K562 (cell line): ENCODE measurements around the gene NEK4. TPM values are rescaled to one million over a fixed set of nuclear protein-coding genes. Genes with fewer than 3 reads are reported as not detected.

Experiments used
- CBFA2T2 ChIP-seq: fragments of 450-650 bp; conservative IDR thresholded peaks from 2 replicates; pipeline ENCODE4 v1.6.1; 2017; ENCODE audit warnings: mild to moderate bottlenecking
- KDM4B ChIP-seq, 2 experiments: fragments of 450-650 bp in 1 of 2; sonication (generic) in 1 of 2; IDR thresholded peaks; 2 replicates each; pipeline ENCODE4 v1.6.1; 2016 to 2017; ENCODE audit warnings: borderline replicate concordance in 2 of 2, antibody characterized with exemption in 1 of 2, low read depth in 1 of 2, mild to moderate bottlenecking in 1 of 2
- MTA3 ChIP-seq: fragments of 450-650 bp; formaldehyde crosslinking; IDR thresholded peaks from 2 replicates; pipeline ENCODE4 v1.6.1; 2017; ENCODE audit warnings: mild to moderate bottlenecking, borderline replicate concordance
- MTF1 ChIP-seq: fragments of 250-450 bp; sonication (Bioruptor Pico); IDR thresholded peaks from 2 replicates; pipeline ENCODE4 v1.9.0; 2021; ENCODE audit warnings: moderate library complexity, mild to moderate bottlenecking, inconsistent platforms, borderline replicate concordance
- POLR2AphosphoS5 ChIP-seq: IDR thresholded peaks from 2 replicates; pipeline ENCODE4 v1.6.1; 2011; ENCODE audit warnings: mild to moderate bottlenecking, low read depth, low read length, moderate library complexity; ENCODE audit not compliant: control insufficient read depth, insufficient read depth
- SIX5 ChIP-seq, 2 experiments: IDR thresholded peaks; 2 replicates each; pipeline ENCODE4 v1.6.1; 2011; ENCODE audit warnings: low read length in 2 of 2, borderline replicate concordance in 1 of 2, low read depth in 1 of 2, mild to moderate bottlenecking in 1 of 2, moderate library complexity in 1 of 2; ENCODE audit not compliant: insufficient read depth in 1 of 2
- ZNF584 ChIP-seq: fragments of 200-800 bp; sonication (Bioruptor generic); IDR thresholded peaks from 2 replicates; pipeline ENCODE4 v1.6.1; 2016; ENCODE audit warnings: low read depth, mild to moderate bottlenecking, missing genetic modification characterization, missing compliant biosample characterization
- polyA plus RNA-seq, 8 experiments: library from polyadenylated mRNA; depleted of rRNA in 4 of 8; stranded (reverse) in 5 of 8; unstranded in 3 of 8; fragments of >200 nt; fragmentation: Nextera tagmentation in 2 of 8; fragmentation: Illumina TruSeq in 1 of 8; extraction: Ambion mirVana in 2 of 8; extraction: Trizol in 1 of 8; gene quantifications; 2 replicates each; pipeline versions ENCODE4 v1.2.1 to v1.2.3, GENCODE V29; 2011 to 2014; ENCODE audit warnings: inconsistent platforms in 1 of 8, missing spikeins in 1 of 8
- total RNA-seq, 7 experiments: library from RNA; depleted of rRNA in 6 of 7; stranded (reverse); fragments of >200 nt in 6 of 7; fragmentation: Illumina TruSeq in 2 of 7; extraction: Trizol in 2 of 7; gene quantifications; 2 replicates each; pipeline versions ENCODE4 v1.2.1 to v1.2.3, GENCODE V29; 2011 to 2021; ENCODE audit warnings: low replicate concordance in 1 of 7
- TF ChIP-seq, protein P1 (sequence below): fragments of 250-450 bp; sonication (Bioruptor Pico); IDR thresholded peaks from 2 replicates; pipeline ENCODE4 v1.9.0; 2021; ENCODE audit warnings: mild to moderate bottlenecking, inconsistent platforms
- TF ChIP-seq, protein P2 (sequence below): fragments of 450-650 bp; IDR thresholded peaks from 2 replicates; pipeline ENCODE4 v1.6.1; 2016; ENCODE audit warnings: borderline replicate concordance

The NEK4 gene
- total and polyA plus RNA-seq, 9 of the 15 experiments (the other 6 are each of a cell fraction or from before 2014, with no cell fraction given), result 5.8 to 23.1 (median 16.6) TPM

DNA sequence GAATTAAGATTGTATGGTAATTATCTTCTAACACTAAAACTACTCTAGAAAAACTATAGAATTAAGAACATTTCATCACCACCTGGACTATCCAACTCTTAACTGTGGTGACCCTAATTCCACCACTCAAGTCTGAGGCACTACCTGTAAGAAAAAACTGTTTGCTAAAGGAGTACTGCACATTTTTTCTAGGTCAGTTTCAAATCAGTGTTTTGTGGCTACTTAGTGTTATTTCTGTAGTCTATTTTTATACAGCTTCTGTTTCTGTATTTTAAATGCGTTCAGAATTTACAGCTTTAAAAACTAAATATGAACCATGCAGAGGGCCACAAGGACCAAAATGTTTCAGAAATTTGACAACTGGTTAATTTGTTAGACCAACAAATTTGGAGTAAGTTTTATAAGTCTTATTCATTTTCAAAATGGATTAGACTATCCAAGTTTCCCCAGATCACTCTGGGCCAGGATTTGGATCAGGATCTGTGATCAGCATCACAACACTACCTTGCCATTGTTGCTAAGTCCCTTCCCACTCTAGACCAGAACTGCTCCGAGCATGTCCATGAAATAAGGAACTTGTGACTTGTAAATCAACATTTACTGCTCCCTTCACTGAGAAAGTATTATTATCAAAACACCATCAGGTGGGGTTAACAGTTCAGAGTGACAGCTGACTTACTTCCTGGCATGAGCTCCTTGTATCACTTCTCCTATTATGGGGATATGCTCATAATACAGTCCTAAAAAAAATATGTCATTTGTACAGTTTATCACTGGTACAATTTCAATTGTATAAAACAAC, 73.7 kb downstream of the NEK4 start (continued):
- TF ChIP-seq, protein P1, sequence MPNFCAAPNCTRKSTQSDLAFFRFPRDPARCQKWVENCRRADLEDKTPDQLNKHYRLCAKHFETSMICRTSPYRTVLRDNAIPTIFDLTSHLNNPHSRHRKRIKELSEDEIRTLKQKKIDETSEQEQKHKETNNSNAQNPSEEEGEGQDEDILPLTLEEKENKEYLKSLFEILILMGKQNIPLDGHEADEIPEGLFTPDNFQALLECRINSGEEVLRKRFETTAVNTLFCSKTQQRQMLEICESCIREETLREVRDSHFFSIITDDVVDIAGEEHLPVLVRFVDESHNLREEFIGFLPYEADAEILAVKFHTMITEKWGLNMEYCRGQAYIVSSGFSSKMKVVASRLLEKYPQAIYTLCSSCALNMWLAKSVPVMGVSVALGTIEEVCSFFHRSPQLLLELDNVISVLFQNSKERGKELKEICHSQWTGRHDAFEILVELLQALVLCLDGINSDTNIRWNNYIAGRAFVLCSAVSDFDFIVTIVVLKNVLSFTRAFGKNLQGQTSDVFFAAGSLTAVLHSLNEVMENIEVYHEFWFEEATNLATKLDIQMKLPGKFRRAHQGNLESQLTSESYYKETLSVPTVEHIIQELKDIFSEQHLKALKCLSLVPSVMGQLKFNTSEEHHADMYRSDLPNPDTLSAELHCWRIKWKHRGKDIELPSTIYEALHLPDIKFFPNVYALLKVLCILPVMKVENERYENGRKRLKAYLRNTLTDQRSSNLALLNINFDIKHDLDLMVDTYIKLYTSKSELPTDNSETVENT (CRISPR knock-in tag), result no peak
- 0 out of 2 replicates have a peak, but pooled peaks have one; percentile 1 for TF ChIP-seq POLR2AphosphoS5
- TF ChIP-seq MTA3, result no peak
- TF ChIP-seq CBFA2T2, result no peak
- no peak for TF ChIP-seq KDM4B (IDR thresholded peaks at IDR 0.05; ENCODE audit: borderline replicate concordance in 2 of 2, low read depth in 1 of 2)
- no peak for TF ChIP-seq MTF1 (CRISPR knock-in tag)
- TF ChIP-seq ZNF584 (CRISPR knock-in tag), result no peak
- no peak for TF ChIP-seq SIX5 (IDR thresholded peaks at IDR 0.05; ENCODE audit: borderline replicate concordance in 1 of 2, insufficient read depth in 1 of 2, low read depth in 1 of 2, low read length in 2 of 2)
- TF ChIP-seq, protein P2, sequence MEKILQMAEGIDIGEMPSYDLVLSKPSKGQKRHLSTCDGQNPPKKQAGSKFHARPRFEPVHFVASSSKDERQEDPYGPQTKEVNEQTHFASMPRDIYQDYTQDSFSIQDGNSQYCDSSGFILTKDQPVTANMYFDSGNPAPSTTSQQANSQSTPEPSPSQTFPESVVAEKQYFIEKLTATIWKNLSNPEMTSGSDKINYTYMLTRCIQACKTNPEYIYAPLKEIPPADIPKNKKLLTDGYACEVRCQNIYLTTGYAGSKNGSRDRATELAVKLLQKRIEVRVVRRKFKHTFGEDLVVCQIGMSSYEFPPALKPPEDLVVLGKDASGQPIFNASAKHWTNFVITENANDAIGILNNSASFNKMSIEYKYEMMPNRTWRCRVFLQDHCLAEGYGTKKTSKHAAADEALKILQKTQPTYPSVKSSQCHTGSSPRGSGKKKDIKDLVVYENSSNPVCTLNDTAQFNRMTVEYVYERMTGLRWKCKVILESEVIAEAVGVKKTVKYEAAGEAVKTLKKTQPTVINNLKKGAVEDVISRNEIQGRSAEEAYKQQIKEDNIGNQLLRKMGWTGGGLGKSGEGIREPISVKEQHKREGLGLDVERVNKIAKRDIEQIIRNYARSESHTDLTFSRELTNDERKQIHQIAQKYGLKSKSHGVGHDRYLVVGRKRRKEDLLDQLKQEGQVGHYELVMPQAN, result no peak
